Measurements from ENCODE around the gene ASPM.

DNA sequence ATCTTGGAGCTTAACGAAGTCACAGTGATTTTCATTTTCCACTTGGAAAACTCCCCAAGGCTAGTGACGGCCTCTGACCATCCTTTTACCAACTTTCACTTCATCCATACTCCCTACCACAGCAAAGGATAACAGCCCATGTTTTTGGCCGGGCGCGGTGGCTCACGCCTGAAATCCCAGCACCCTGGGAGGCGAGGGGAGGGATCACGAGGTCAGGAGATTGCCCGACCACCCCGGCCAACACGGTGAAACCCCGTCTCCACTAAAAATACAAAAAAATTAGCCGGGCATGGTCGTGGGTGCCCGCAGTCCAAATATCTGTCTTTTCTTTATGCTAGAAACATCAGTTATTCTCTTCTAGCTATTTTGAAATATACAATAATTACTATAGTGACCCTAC lies 7.3 kb downstream of the ASPM start:
- no peak for TF ChIP-seq SIN3A (conservative IDR thresholded peaks at IDR 0.05 in 1 of 2, IDR thresholded peaks at IDR 0.05 in 1 of 2; ENCODE audit: low read depth in 1 of 2, low read length in 2 of 2)
- no peak for TF ChIP-seq POLR2A (IDR thresholded peaks at IDR 0.05; ENCODE audit: control extremely low read depth in 1 of 2, low read depth in 2 of 2, low read length in 2 of 2)
- TF ChIP-seq NRF1 (IDR thresholded peaks at IDR 0.05; ENCODE audit: low read depth, low read length): no peak
- TF ChIP-seq, protein P1, sequence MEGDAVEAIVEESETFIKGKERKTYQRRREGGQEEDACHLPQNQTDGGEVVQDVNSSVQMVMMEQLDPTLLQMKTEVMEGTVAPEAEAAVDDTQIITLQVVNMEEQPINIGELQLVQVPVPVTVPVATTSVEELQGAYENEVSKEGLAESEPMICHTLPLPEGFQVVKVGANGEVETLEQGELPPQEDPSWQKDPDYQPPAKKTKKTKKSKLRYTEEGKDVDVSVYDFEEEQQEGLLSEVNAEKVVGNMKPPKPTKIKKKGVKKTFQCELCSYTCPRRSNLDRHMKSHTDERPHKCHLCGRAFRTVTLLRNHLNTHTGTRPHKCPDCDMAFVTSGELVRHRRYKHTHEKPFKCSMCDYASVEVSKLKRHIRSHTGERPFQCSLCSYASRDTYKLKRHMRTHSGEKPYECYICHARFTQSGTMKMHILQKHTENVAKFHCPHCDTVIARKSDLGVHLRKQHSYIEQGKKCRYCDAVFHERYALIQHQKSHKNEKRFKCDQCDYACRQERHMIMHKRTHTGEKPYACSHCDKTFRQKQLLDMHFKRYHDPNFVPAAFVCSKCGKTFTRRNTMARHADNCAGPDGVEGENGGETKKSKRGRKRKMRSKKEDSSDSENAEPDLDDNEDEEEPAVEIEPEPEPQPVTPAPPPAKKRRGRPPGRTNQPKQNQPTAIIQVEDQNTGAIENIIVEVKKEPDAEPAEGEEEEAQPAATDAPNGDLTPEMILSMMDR (IDR thresholded peaks at IDR 0.05; ENCODE audit: control extremely low read depth in 1 of 3, insufficient read depth in 1 of 3, low read depth in 1 of 3, low read length in 3 of 3): no peak
- no peak for TF ChIP-seq RNF2 (IDR thresholded peaks at IDR 0.05; ENCODE audit: borderline replicate concordance, low read depth, low read length, missing control alignments, poor library complexity, severe bottlenecking)
- TF ChIP-seq, protein P2, sequence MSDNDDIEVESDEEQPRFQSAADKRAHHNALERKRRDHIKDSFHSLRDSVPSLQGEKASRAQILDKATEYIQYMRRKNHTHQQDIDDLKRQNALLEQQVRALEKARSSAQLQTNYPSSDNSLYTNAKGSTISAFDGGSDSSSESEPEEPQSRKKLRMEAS (IDR thresholded peaks at IDR 0.05): no peak
- no peak for TF ChIP-seq SIX5 (IDR thresholded peaks at IDR 0.05; ENCODE audit: low read depth, low read length)
- TF ChIP-seq, protein P3, sequence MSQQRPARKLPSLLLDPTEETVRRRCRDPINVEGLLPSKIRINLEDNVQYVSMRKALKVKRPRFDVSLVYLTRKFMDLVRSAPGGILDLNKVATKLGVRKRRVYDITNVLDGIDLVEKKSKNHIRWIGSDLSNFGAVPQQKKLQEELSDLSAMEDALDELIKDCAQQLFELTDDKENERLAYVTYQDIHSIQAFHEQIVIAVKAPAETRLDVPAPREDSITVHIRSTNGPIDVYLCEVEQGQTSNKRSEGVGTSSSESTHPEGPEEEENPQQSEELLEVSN (IDR thresholded peaks at IDR 0.05): no peak
- TF ChIP-seq EZH2 (IDR thresholded peaks at IDR 0.05; ENCODE audit: low read depth, low read length, severe bottlenecking): no peak
- TF ChIP-seq, protein P4, sequence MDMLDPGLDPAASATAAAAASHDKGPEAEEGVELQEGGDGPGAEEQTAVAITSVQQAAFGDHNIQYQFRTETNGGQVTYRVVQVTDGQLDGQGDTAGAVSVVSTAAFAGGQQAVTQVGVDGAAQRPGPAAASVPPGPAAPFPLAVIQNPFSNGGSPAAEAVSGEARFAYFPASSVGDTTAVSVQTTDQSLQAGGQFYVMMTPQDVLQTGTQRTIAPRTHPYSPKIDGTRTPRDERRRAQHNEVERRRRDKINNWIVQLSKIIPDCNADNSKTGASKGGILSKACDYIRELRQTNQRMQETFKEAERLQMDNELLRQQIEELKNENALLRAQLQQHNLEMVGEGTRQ (IDR thresholded peaks at IDR 0.05; ENCODE audit: low read length): no peak
- no peak for TF ChIP-seq TAF1 (IDR thresholded peaks at IDR 0.05; ENCODE audit: low read depth, low read length)
- no peak for TF ChIP-seq TAF7 (optimal IDR thresholded peaks at IDR 0.05; ENCODE audit: borderline replicate concordance, low read depth, low read length)
- TF ChIP-seq YY1 (IDR thresholded peaks at IDR 0.05; ENCODE audit: low read depth, low read length): no peak

Data from H1 (cell line).